H9 (cell line): ENCODE measurements around the gene TMC1. TPM values are rescaled to one million over a fixed set of nuclear protein-coding genes. Genes with fewer than 3 reads are reported as not detected.

Source experiments
- DNase-seq: peaks from one replicate; pipeline ENCODE4 v3.0.0-alpha.2; 2017
- H2AFZ ChIP-seq: one replicate; pipeline ENCODE4 v1.6.1; 2013; ENCODE audit warnings: mild to moderate bottlenecking, low read length, control low read depth, moderate library complexity
- H2AK5ac ChIP-seq: 2 replicates; pipeline ENCODE4 v1.6.1; 2013; ENCODE audit warnings: low read length, control low read depth, mixed read lengths; ENCODE audit not compliant: insufficient read length
- H2BK120ac ChIP-seq: one replicate; pipeline ENCODE4 v1.6.1; 2013; ENCODE audit warnings: low read depth, mild to moderate bottlenecking, low read length, control low read depth, inconsistent platforms; ENCODE audit not compliant: poor library complexity, severe bottlenecking
- H2BK12ac ChIP-seq: 2 replicates; pipeline ENCODE4 v1.6.1; 2013; ENCODE audit warnings: low read length, control low read depth, mixed read lengths, low read depth; ENCODE audit not compliant: insufficient read length
- H2BK15ac ChIP-seq: 2 replicates; pipeline ENCODE4 v1.6.1; 2013; ENCODE audit warnings: low read depth, low read length, control low read depth
- H2BK20ac ChIP-seq: one replicate; pipeline ENCODE4 v1.6.1; 2013; ENCODE audit warnings: low read depth, mild to moderate bottlenecking, low read length, control low read depth, inconsistent platforms; ENCODE audit not compliant: poor library complexity, severe bottlenecking
- H2BK5ac ChIP-seq: 2 replicates; pipeline ENCODE4 v1.6.1; 2013; ENCODE audit warnings: low read length, control low read depth, mixed read lengths; ENCODE audit not compliant: insufficient read length
- H3K14ac ChIP-seq: 2 replicates; pipeline ENCODE4 v1.6.1; 2013; ENCODE audit warnings: low read length, control low read depth; ENCODE audit not compliant: insufficient read depth
- H3K18ac ChIP-seq: 2 replicates; pipeline ENCODE4 v1.6.1; 2013; ENCODE audit warnings: low read depth, mild to moderate bottlenecking, mixed read lengths, low read length, control low read depth; ENCODE audit not compliant: insufficient read length
- H3K23ac ChIP-seq: 2 replicates; pipeline ENCODE4 v1.6.1; 2013; ENCODE audit warnings: low read length, control low read depth, mixed read lengths, low read depth; ENCODE audit not compliant: insufficient read length
- H3K23me2 ChIP-seq: 2 replicates; pipeline ENCODE4 v1.6.1; 2013; ENCODE audit warnings: low read depth, mild to moderate bottlenecking, mixed read lengths, low read length, control low read depth; ENCODE audit not compliant: insufficient read length, poor library complexity, severe bottlenecking
- H3K27ac ChIP-seq: 2 replicates; pipeline ENCODE4 v1.5.1; 2013; ENCODE audit warnings: low read length, control low read depth, mixed read lengths, low read depth; ENCODE audit not compliant: insufficient read length
- H3K27me3 ChIP-seq: 2 replicates; pipeline ENCODE4 v1.6.1; 2013; ENCODE audit warnings: low read length, control low read depth, inconsistent platforms; ENCODE audit not compliant: insufficient read depth
- H3K4ac ChIP-seq: 2 replicates; pipeline ENCODE4 v1.6.1; 2013; ENCODE audit warnings: low read depth, mild to moderate bottlenecking, control low read depth, inconsistent platforms, low read length, moderate library complexity
- H3K4me1 ChIP-seq: 2 replicates; pipeline ENCODE4 v1.6.1; 2013; ENCODE audit warnings: low read length, control low read depth, inconsistent platforms; ENCODE audit not compliant: insufficient read depth
- H3K4me2 ChIP-seq: 2 replicates; pipeline ENCODE4 v1.6.1; 2013; ENCODE audit warnings: low read length, control low read depth, mixed read lengths; ENCODE audit not compliant: insufficient read length, insufficient read depth
- H3K56ac ChIP-seq: 2 replicates; pipeline ENCODE4 v1.6.1; 2013; ENCODE audit warnings: low read depth, mild to moderate bottlenecking, mixed read lengths, low read length, control low read depth; ENCODE audit not compliant: insufficient read length
- H3K79me1 ChIP-seq: 2 replicates; pipeline ENCODE4 v1.6.1; 2013; ENCODE audit warnings: low read depth, mild to moderate bottlenecking, moderate library complexity, low read length, control low read depth, inconsistent platforms; ENCODE audit not compliant: insufficient read depth, poor library complexity, severe bottlenecking
- H3K79me2 ChIP-seq: 2 replicates; pipeline ENCODE4 v1.6.1; 2013; ENCODE audit warnings: low read length, control low read depth, inconsistent platforms; ENCODE audit not compliant: insufficient read depth
- H3K9ac ChIP-seq: 2 replicates; pipeline ENCODE4 v1.6.1; 2013; ENCODE audit warnings: low read length, control low read depth, mixed read lengths; ENCODE audit not compliant: insufficient read length; ENCODE audit errors: extremely low read depth
- H3K9me3 ChIP-seq: one replicate; pipeline ENCODE4 v1.6.1; 2013; ENCODE audit warnings: low read depth, low read length, inconsistent platforms; ENCODE audit not compliant: control insufficient read depth
- H3T11ph ChIP-seq: one replicate; pipeline ENCODE4 v1.6.1; 2013; ENCODE audit warnings: mild to moderate bottlenecking, low read length, control low read depth, inconsistent platforms
- H4K20me1 ChIP-seq: one replicate; pipeline ENCODE4 v1.6.1; 2013; ENCODE audit not compliant: control insufficient read depth, insufficient read length, insufficient read depth
- H4K5ac ChIP-seq: 2 replicates; pipeline ENCODE4 v1.6.1; 2013; ENCODE audit warnings: low read depth, mild to moderate bottlenecking, mixed read lengths, low read length, control low read depth; ENCODE audit not compliant: insufficient read length
- H4K8ac ChIP-seq: replicated peaks from 2 replicates; pipeline ENCODE4 v1.6.1; 2013; ENCODE audit warnings: low read length, control low read depth, mixed read lengths, low read depth; ENCODE audit not compliant: insufficient read length
- H4K91ac ChIP-seq: 2 replicates; pipeline ENCODE4 v1.6.1; 2013; ENCODE audit warnings: low read depth, mild to moderate bottlenecking, moderate library complexity, mixed read lengths, low read length, control low read depth; ENCODE audit not compliant: insufficient read length
- H3K27ac Mint-ChIP-seq, 3 experiments: 2 replicates in 2 of 3; 3 replicates in 1 of 3; pipeline ENCODE4 v1.8.0; 2020 to 2021; ENCODE audit warnings: mixed read lengths in 3 of 3, mild to moderate bottlenecking in 1 of 3, moderate library complexity in 1 of 3
- H3K27me3 Mint-ChIP-seq: 2 replicates; pipeline ENCODE4 v1.8.0; 2021; ENCODE audit warnings: low read depth, mild to moderate bottlenecking, moderate library complexity, mixed read lengths
- H3K36me3 Mint-ChIP-seq, 3 experiments: 2 replicates in 2 of 3; 3 replicates in 1 of 3; pipeline ENCODE4 v1.8.0; 2020 to 2021; ENCODE audit warnings: low read depth in 3 of 3, mixed read lengths in 3 of 3; ENCODE audit not compliant: insufficient read depth in 1 of 3
- H3K4me1 Mint-ChIP-seq, 2 experiments: 2 replicates each; pipeline ENCODE4 v1.8.0; 2020; ENCODE audit warnings: mixed read lengths in 2 of 2
- H3K4me3 Mint-ChIP-seq, 2 experiments: 2 replicates in 1 of 2; 3 replicates in 1 of 2; pipeline ENCODE4 v1.8.0; 2020 to 2021; ENCODE audit warnings: mild to moderate bottlenecking in 2 of 2, mixed read lengths in 2 of 2, moderate library complexity in 1 of 2
- H3K9me3 Mint-ChIP-seq, 2 experiments: 2 replicates in 1 of 2; 3 replicates in 1 of 2; pipeline ENCODE4 v1.8.0; 2020; ENCODE audit warnings: mild to moderate bottlenecking in 2 of 2, mixed read lengths in 2 of 2, moderate library complexity in 1 of 2
- CTCF ChIP-seq: fragments of 200-600 bp; sonication (generic); conservative IDR thresholded peaks from 3 replicates; pipeline ENCODE4 v1.8.0; 2021; ENCODE audit warnings: antibody characterized with exemption, mild to moderate bottlenecking
- WGBS: extraction: QIAGEN DNeasy Blood & Tissue Kit; methylation state at CpG from one replicate; pipeline ENCODE4 v1.1.7; 2013; ENCODE audit warnings: missing lambda C conversion rate, low lambda C conversion rate, mixed read lengths; ENCODE audit not compliant: insufficient read length; ENCODE audit errors: extremely low coverage; 5-methylcytosine and 5-hydroxymethylcytosine counted together
- total RNA-seq: library from RNA; stranded (reverse); gene quantifications from 2 replicates; pipeline ENCODE4 v1.2.1, GENCODE V29; 2021

Gene TMC1
- total RNA-seq, 1 experiment from 2014 or later: 2.4 TPM

DNA sequence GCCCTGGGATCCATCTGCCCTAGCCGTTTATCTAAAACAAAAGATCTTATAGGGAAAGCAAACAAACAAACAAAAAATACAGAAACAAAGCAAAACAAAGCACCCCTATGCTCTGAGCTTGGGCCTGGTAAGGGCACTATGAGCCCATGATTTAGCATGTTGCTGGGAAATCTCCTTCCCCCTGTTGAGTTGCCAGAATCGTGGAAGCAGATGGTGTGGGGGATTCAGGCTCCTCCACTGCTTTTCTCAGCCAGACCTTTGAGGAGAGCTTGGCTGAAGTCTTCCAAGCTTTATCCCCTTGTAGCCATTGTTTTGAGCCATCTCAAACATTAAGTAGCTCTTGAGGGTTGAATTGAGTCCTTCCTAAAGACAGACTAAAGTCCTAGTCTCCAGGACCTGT lies 29.9 kb downstream of the TMC1 start:
- Histone ChIP-seq H3K27ac (no peak overlapping the region), H3K79me2 (no peaks in the 10 kb centered on the region), H3K4me1 (no peaks in the 10 kb centered on the region), H2BK15ac (no peak overlapping the region), H3K56ac (no peak overlapping the region), H3K23ac (no peak overlapping the region), H2BK20ac (no peak overlapping the region), H3T11ph (no peak overlapping the region), H2BK5ac (no peak overlapping the region), H3K23me2 (no peaks in the 10 kb centered on the region), H4K8ac (no peak overlapping the region), H4K5ac (no peak overlapping the region), H3K27me3 (no peaks in the 10 kb centered on the region), H3K4ac (no peak overlapping the region), H3K18ac (no peak overlapping the region), H2BK12ac (no peak overlapping the region), H3K79me1 (no peaks in the 10 kb centered on the region), H3K9ac (no peak overlapping the region), H4K20me1 (no peaks in the 10 kb centered on the region), H3K4me2 (no peak overlapping the region), H2AK5ac (no peak overlapping the region), H4K91ac (no peak overlapping the region), H2AFZ (no peak overlapping the region), H3K9me3 (no peaks in the 10 kb centered on the region), H3K14ac (no peak overlapping the region; the same call in 1 of the 2 replicates), H2BK120ac (no peak overlapping the region)
- no peak overlapping the region for H3K27ac Mint-ChIP-seq
- H3K4me3 Mint-ChIP-seq: no peak overlapping the region
- no CpG with 5 or more reads among the region's 2 CpGs for WGBS
- H3K36me3 Mint-ChIP-seq: no peaks in the 10 kb centered on the region
- H3K27me3 Mint-ChIP-seq: no peaks in the 10 kb centered on the region
- DNase-seq: no peak
- H3K9me3 Mint-ChIP-seq: no peaks in the 10 kb centered on the region
- TF ChIP-seq CTCF: no peak
- peaks cover 3% of the 10 kb centered on the region in 2 experiments; a peak in 2 of 4 replicates for H3K4me1 Mint-ChIP-seq
